Measurements from ENCODE around the gene TENM4.

GRCh38 chr11:78807351-78807750, 633.5 kb downstream of the TENM4 start:
- TF ChIP-seq CTCF (IDR thresholded peaks at IDR 0.05; ENCODE audit: low read depth, low read length, missing input control) (no peak), SP1 (IDR thresholded peaks at IDR 0.05) (no peak), GABPA (IDR thresholded peaks at IDR 0.05 in 1 of 2, conservative IDR thresholded peaks at IDR 0.05 in 1 of 2) (no peak), TAF1 (conservative IDR thresholded peaks at IDR 0.05) (no peak), HNF4G (IDR thresholded peaks at IDR 0.05) (no peak), HNF4A (conservative IDR thresholded peaks at IDR 0.05) (no peak)
- TF ChIP-seq, protein P1, sequence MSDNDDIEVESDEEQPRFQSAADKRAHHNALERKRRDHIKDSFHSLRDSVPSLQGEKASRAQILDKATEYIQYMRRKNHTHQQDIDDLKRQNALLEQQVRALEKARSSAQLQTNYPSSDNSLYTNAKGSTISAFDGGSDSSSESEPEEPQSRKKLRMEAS (IDR thresholded peaks at IDR 0.05), result no peak
- TF ChIP-seq, protein P2, sequence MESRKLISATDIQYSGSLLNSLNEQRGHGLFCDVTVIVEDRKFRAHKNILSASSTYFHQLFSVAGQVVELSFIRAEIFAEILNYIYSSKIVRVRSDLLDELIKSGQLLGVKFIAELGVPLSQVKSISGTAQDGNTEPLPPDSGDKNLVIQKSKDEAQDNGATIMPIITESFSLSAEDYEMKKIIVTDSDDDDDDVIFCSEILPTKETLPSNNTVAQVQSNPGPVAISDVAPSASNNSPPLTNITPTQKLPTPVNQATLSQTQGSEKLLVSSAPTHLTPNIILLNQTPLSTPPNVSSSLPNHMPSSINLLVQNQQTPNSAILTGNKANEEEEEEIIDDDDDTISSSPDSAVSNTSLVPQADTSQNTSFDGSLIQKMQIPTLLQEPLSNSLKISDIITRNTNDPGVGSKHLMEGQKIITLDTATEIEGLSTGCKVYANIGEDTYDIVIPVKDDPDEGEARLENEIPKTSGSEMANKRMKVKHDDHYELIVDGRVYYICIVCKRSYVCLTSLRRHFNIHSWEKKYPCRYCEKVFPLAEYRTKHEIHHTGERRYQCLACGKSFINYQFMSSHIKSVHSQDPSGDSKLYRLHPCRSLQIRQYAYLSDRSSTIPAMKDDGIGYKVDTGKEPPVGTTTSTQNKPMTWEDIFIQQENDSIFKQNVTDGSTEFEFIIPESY (IDR thresholded peaks at IDR 0.05), result no peak
- TF ChIP-seq, protein P3, sequence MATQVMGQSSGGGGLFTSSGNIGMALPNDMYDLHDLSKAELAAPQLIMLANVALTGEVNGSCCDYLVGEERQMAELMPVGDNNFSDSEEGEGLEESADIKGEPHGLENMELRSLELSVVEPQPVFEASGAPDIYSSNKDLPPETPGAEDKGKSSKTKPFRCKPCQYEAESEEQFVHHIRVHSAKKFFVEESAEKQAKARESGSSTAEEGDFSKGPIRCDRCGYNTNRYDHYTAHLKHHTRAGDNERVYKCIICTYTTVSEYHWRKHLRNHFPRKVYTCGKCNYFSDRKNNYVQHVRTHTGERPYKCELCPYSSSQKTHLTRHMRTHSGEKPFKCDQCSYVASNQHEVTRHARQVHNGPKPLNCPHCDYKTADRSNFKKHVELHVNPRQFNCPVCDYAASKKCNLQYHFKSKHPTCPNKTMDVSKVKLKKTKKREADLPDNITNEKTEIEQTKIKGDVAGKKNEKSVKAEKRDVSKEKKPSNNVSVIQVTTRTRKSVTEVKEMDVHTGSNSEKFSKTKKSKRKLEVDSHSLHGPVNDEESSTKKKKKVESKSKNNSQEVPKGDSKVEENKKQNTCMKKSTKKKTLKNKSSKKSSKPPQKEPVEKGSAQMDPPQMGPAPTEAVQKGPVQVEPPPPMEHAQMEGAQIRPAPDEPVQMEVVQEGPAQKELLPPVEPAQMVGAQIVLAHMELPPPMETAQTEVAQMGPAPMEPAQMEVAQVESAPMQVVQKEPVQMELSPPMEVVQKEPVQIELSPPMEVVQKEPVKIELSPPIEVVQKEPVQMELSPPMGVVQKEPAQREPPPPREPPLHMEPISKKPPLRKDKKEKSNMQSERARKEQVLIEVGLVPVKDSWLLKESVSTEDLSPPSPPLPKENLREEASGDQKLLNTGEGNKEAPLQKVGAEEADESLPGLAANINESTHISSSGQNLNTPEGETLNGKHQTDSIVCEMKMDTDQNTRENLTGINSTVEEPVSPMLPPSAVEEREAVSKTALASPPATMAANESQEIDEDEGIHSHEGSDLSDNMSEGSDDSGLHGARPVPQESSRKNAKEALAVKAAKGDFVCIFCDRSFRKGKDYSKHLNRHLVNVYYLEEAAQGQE (IDR thresholded peaks at IDR 0.05), result no peak
